Suprapubic skin (tissue), 3 donors: ENCODE measurements around the gene FCN2.

Experiments used
- EP300 ChIP-seq: sonication (generic); formaldehyde crosslinking; IDR thresholded peaks from one replicate; pipeline ENCODE4 v1.6.1; 2017; ENCODE audit warnings: antibody characterized with exemption
- POLR2A ChIP-seq, 2 donors: fragments of 450-650 bp; IDR thresholded peaks; one replicate each; pipeline ENCODE4 v1.6.1; 2017; ENCODE audit warnings: antibody characterized with exemption in 2 of 2, mild to moderate bottlenecking in 2 of 2, moderate library complexity in 2 of 2
- TF ChIP-seq, protein P1 (sequence below), 2 donors: fragments of 200-600 bp in 1 of 2; fragments of 450-650 bp in 1 of 2; sonication (generic) in 1 of 2; IDR thresholded peaks; one replicate each; pipeline ENCODE4 v1.5.1; 2016 to 2019; ENCODE audit warnings: antibody characterized with exemption in 2 of 2, mild to moderate bottlenecking in 1 of 2, moderate library complexity in 1 of 2

DNA sequence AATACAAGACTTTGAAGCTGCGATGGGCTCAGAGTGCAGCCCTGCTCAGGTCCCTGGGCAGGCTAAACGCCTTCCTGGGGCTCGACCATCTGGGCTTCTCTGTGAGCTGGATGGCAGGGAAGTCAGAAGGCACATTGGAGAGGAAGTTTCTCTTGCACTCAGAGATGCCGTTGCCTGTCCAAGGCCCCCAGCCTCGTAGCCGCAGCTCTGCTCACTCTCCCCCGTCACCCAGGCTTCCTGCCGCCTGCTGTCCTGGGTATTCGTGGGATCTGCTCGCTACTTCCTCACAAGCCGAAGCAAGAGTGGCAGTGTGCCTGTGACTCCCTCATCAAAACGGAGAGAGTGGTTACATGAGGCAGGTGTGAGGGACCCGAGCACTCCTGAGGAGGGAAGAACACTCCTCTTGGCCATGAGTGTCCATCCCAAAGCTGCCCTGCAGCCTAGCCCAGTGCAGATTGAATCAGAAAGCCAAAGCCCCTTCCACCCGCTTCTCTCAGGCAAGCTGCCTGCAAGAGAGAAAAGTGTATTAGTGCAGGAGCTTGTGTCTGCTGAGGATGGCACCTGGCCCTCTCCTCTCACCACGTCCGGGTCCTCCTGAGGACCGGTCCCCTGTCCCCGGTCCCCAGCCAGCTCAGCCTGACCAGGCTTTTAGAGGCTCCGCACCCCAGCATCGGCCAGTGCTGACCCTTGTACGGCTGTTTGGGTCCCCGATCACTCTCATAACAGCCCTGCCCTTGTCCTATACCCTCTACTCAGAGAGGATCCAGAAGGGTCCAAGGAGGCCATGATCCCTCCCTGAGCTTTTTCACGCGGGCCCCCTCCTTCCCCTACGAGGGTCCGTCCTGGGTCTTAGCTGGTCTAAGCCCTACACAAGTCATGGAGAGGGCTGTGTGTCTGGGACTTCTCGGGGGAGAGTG lies 7.3 kb downstream of the FCN2 start:
- TF ChIP-seq, protein P1, sequence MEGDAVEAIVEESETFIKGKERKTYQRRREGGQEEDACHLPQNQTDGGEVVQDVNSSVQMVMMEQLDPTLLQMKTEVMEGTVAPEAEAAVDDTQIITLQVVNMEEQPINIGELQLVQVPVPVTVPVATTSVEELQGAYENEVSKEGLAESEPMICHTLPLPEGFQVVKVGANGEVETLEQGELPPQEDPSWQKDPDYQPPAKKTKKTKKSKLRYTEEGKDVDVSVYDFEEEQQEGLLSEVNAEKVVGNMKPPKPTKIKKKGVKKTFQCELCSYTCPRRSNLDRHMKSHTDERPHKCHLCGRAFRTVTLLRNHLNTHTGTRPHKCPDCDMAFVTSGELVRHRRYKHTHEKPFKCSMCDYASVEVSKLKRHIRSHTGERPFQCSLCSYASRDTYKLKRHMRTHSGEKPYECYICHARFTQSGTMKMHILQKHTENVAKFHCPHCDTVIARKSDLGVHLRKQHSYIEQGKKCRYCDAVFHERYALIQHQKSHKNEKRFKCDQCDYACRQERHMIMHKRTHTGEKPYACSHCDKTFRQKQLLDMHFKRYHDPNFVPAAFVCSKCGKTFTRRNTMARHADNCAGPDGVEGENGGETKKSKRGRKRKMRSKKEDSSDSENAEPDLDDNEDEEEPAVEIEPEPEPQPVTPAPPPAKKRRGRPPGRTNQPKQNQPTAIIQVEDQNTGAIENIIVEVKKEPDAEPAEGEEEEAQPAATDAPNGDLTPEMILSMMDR (IDR thresholded peaks at IDR 0.05) = no peak
- TF ChIP-seq POLR2A (IDR thresholded peaks at IDR 0.05) (no peak), EP300 (no peak)
